ENCODE results near the gene RAB30.

DNA sequence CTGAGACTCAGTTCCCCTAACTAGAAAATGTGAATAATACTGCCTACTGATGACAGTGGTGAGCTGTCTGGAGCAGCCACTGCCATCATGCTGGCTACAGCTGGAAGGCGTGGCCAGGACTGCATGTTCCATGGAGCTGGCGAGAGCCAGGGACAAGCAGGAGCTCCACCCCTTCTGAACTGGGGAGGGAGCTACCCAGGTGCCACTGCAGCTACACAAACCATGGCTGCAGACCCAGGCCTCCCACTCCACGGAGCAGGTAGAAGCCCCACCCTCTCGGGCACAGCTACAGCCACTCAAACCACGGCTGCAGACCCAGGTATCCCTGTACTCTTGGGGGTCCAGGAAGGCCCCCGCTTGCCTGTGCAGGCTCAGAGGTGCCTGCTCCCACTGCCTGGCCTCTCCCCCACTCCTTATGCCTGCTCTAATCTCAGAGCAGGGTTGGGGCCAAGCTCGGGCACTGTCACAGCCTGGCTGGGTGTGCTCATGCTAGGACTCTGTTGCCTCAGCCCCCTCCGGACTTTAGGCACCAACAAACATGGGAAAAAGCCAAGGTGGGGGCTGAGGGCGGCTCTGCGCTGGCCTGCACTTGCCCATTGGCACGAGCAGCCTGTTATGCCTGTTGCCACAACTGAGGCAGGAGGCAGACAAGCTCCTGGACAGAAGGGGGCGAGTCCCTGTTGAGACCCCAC, 51.7 kb downstream of the RAB30 start:
- TF ChIP-seq, protein P1, sequence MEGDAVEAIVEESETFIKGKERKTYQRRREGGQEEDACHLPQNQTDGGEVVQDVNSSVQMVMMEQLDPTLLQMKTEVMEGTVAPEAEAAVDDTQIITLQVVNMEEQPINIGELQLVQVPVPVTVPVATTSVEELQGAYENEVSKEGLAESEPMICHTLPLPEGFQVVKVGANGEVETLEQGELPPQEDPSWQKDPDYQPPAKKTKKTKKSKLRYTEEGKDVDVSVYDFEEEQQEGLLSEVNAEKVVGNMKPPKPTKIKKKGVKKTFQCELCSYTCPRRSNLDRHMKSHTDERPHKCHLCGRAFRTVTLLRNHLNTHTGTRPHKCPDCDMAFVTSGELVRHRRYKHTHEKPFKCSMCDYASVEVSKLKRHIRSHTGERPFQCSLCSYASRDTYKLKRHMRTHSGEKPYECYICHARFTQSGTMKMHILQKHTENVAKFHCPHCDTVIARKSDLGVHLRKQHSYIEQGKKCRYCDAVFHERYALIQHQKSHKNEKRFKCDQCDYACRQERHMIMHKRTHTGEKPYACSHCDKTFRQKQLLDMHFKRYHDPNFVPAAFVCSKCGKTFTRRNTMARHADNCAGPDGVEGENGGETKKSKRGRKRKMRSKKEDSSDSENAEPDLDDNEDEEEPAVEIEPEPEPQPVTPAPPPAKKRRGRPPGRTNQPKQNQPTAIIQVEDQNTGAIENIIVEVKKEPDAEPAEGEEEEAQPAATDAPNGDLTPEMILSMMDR (IDR thresholded peaks at IDR 0.05): no peak
- TF ChIP-seq EZH2 (IDR thresholded peaks at IDR 0.05): no peak

Measured in neural progenitor cell (in vitro differentiated cells).